Measurements from ENCODE around the gene NIM1K. TPM values are rescaled to one million over a fixed set of nuclear protein-coding genes. Genes with fewer than 3 reads are reported as not detected.

Gene NIM1K
- polyA plus RNA-seq, 3 donors = 0.13 TPM; not detected in 2

DNA sequence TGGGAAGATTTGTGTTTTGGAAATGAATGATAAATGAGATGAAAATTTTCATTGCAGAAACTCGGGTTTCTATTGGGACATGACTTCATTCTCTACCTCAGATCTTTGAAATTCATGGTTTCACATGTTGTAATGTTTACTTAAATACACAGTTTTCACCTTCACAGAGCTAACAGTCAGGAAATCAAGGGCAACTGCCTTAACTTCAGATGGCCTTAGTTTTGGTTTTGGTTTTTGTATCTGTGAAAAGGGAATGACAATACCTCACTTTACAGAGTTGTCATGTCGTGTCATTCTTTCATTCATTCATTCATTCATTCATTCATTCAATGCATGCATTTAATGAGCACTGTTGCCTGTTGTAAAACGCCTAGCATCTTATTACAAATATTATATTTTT lies 41.9 kb downstream of the NIM1K start:
- Histone ChIP-seq H3K4me2 (replicated peaks; ENCODE audit: extremely low read depth, low read length, poor library complexity, severe bottlenecking) (no peak overlapping the region), H3K9ac (ENCODE audit: insufficient read depth, low read length, poor library complexity, severe bottlenecking) (no peak overlapping the region), H3K4me1 (ENCODE audit: control insufficient read depth in 1 of 2, insufficient read depth in 2 of 2, low read length in 2 of 2) (no peaks in the 10 kb centered on the region), H3K9me3 (replicated peaks in 1 of 2; ENCODE audit: control insufficient read depth in 1 of 2, insufficient read depth in 1 of 2, low read length in 2 of 2) (no peaks in the 10 kb centered on the region), H3K27me3 (ENCODE audit: control insufficient read depth in 2 of 2, insufficient read depth in 2 of 2, low read length in 2 of 2) (no peaks in the 10 kb centered on the region), H3K79me2 (ENCODE audit: insufficient read depth, low read length) (no peaks in the 10 kb centered on the region), H4K20me1 (ENCODE audit: insufficient read depth, low read length) (no peaks in the 10 kb centered on the region), H3K36me3 (replicated peaks in 1 of 2; ENCODE audit: control insufficient read depth in 1 of 2, insufficient read depth in 2 of 2, low read length in 2 of 2) (no peaks in the 10 kb centered on the region), H3K27ac (ENCODE audit: low read depth in 1 of 2, low read length in 2 of 2) (no peak overlapping the region), H2AFZ (ENCODE audit: insufficient read depth, low read depth, low read length, poor library complexity, severe bottlenecking) (no peak overlapping the region), H3K4me3 (replicated peaks in 1 of 3; ENCODE audit: low read depth in 2 of 3, low read length in 3 of 3) (no peak overlapping the region)
- TF ChIP-seq, protein P1, sequence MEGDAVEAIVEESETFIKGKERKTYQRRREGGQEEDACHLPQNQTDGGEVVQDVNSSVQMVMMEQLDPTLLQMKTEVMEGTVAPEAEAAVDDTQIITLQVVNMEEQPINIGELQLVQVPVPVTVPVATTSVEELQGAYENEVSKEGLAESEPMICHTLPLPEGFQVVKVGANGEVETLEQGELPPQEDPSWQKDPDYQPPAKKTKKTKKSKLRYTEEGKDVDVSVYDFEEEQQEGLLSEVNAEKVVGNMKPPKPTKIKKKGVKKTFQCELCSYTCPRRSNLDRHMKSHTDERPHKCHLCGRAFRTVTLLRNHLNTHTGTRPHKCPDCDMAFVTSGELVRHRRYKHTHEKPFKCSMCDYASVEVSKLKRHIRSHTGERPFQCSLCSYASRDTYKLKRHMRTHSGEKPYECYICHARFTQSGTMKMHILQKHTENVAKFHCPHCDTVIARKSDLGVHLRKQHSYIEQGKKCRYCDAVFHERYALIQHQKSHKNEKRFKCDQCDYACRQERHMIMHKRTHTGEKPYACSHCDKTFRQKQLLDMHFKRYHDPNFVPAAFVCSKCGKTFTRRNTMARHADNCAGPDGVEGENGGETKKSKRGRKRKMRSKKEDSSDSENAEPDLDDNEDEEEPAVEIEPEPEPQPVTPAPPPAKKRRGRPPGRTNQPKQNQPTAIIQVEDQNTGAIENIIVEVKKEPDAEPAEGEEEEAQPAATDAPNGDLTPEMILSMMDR (IDR thresholded peaks at IDR 0.05) = no peak
- Mint-ChIP-seq H3K36me3 (no peaks in the 10 kb centered on the region), H3K27me3 (ENCODE audit: low read depth in 3 of 3) (peaks cover 0 to 8% (median 2%) of the 10 kb centered on the region in 3 donors), H3K9me3 (no peaks in the 10 kb centered on the region), H3K4me1 (no peaks in the 10 kb centered on the region), H3K4me3 (no peak overlapping the region), H3K27ac (no peak overlapping the region)
- WGBS (ENCODE audit: insufficient coverage) = no CpG with 5 or more reads among the region's 3 CpGs
- no peak for DNase-seq
- intact Hi-C loops (cut with micrococcal nuclease) = no loop called here

DNA sequence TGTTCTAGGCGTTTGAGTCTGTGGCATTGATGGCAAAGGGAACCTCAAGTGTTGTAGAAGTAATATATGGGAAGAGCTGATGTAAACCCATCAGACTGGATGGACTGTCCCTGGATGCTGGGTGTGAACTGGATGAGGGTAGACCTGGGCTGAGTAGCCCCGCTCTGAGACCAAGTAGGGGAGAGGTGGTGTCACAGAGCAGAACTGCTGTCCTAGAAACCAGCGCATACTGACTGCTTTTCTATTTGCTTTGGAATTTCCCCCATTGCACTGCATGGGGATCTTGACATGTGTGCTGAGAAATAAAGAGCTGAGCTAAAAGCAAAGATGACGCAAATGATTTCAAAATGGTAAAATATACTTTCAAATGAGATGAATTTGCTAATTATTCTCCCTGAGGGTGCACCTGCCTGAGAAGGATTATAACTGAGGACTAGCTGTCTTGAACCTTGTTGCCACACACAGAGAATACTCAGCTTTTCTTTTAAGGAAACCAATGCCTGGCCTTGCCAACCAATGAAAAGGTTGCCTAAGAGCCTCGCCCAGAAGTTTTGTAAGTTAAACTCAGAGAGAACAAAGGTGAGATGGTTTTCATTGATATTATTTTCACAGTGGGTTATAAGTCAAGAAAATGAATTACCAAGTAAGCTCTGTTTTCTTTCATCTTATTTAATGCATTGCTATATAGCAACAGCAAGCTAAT lies 44.8 kb downstream of the NIM1K start:
- H2AFZ ChIP-seq (ENCODE audit: insufficient read depth, low read depth, low read length, poor library complexity, severe bottlenecking) = no peak overlapping the region
- no peaks in the 10 kb centered on the region for H3K4me1 ChIP-seq (ENCODE audit: control insufficient read depth in 1 of 2, insufficient read depth in 2 of 2, low read length in 2 of 2)
- TF ChIP-seq, protein P1 (IDR thresholded peaks at IDR 0.05) = no peak
- peaks cover 2 to 11% (median 9%) of the 10 kb centered on the region in 3 donors for H3K27me3 Mint-ChIP-seq (ENCODE audit: low read depth in 3 of 3)
- no peaks in the 10 kb centered on the region for H3K27me3 ChIP-seq (ENCODE audit: control insufficient read depth in 2 of 2, insufficient read depth in 2 of 2, low read length in 2 of 2)
- no peak overlapping the region for H3K4me2 ChIP-seq (replicated peaks; ENCODE audit: extremely low read depth, low read length, poor library complexity, severe bottlenecking)
- no peak overlapping the region for H3K9ac ChIP-seq (ENCODE audit: insufficient read depth, low read length, poor library complexity, severe bottlenecking)
- no peak overlapping the region for H3K27ac ChIP-seq (ENCODE audit: low read depth in 1 of 2, low read length in 2 of 2)
- no peaks in the 10 kb centered on the region for H4K20me1 ChIP-seq (ENCODE audit: insufficient read depth, low read length)
- H3K27ac Mint-ChIP-seq = no peak overlapping the region
- H3K9me3 ChIP-seq (replicated peaks in 1 of 2; ENCODE audit: control insufficient read depth in 1 of 2, insufficient read depth in 1 of 2, low read length in 2 of 2) = no peaks in the 10 kb centered on the region
- no peaks in the 10 kb centered on the region for H3K4me1 Mint-ChIP-seq
- no peaks in the 10 kb centered on the region for H3K36me3 Mint-ChIP-seq
- DNase-seq = no peak
- intact Hi-C loops (cut with micrococcal nuclease) = no loop called here
- 94% methylated on average over 2 of the region's 5 CpGs for WGBS (ENCODE audit: insufficient coverage)
- H3K4me3 Mint-ChIP-seq = no peak overlapping the region
- H3K79me2 ChIP-seq (ENCODE audit: insufficient read depth, low read length) = no peaks in the 10 kb centered on the region
- no peaks in the 10 kb centered on the region for H3K36me3 ChIP-seq (replicated peaks in 1 of 2; ENCODE audit: control insufficient read depth in 1 of 2, insufficient read depth in 2 of 2, low read length in 2 of 2)
- H3K4me3 ChIP-seq (replicated peaks in 1 of 3; ENCODE audit: low read depth in 2 of 3, low read length in 3 of 3) = no peak overlapping the region
- peaks cover 0 to 2% (median 0%) of the 10 kb centered on the region in 7 donors for H3K9me3 Mint-ChIP-seq

Data from CD14-positive monocyte (primary cell).